Measurements from ENCODE around the gene RIMOC1.

DNA sequence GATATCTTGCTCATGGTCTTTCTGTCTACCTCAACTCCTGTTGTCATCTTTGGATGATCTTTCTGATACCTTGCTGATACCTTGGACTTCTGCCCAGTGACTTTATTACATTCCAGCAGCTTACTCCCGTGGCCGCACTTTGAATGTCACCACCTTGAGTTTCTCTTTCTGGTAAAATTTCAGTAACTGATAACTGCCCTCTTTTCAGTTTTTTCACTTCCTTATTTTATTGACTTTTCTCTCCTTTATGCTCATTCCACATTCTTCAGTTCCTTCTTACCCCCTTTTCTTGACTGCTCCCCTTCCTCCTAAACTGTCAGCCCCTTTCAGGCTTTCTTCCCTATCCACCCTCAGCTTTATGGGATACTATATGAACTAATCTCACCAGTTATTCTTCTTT, 14.0 kb downstream of the RIMOC1 start:
- TF ChIP-seq GATA2 (IDR thresholded peaks at IDR 0.05; ENCODE audit: low read depth, low read length) (no peak), GATA3 (IDR thresholded peaks at IDR 0.05; ENCODE audit: low read depth, low read length) (no peak)

All from SH-SY5Y (cell line).